GM12801 (cell line): ENCODE results near the gene BPIFB3.

ENCODE experiments used
- CTCF ChIP-seq: IDR thresholded peaks from one replicate; pipeline ENCODE4 v1.5.1; 2011; ENCODE audit warnings: control low read depth; ENCODE audit not compliant: insufficient read length; ENCODE audit errors: extremely low read depth

The BPIFB3 gene

GRCh38 chr20:33062825-33063149, 9.1 kb downstream of the BPIFB3 start:
- no peak for TF ChIP-seq CTCF

GRCh38 chr20:33063271-33063670, 9.6 kb downstream of the BPIFB3 start:
- TF ChIP-seq CTCF, result no peak

- no peak for TF ChIP-seq CTCF
Observed at GRCh38 chr20:33064572-33065287, 11.0 kb downstream of the BPIFB3 start.

- TF ChIP-seq CTCF, result no peak
Observed at GRCh38 chr20:33065785-33066184, 12.1 kb downstream of the BPIFB3 start.

GRCh38 chr20:33067806-33068205, 14.1 kb downstream of the BPIFB3 start:
- no peak for TF ChIP-seq CTCF

- TF ChIP-seq CTCF, result no peak
Observed at GRCh38 chr20:33068251-33068939, 14.7 kb downstream of the BPIFB3 start.

- no peak for TF ChIP-seq CTCF
Observed at GRCh38 chr20:33069673-33070072, 16.0 kb downstream of the BPIFB3 start.
